NCI-H82 treated with DMSO at 0.1 percent for 48 hours (cell line): ENCODE data around the gene FOXP3.
A peak's percentile ranks its signal among the peaks of the same experiment; 100 is the strongest.
"Not testable (repeated sequence)": the region's sequence is repeated elsewhere in the genome, so short reads cannot be mapped to it uniquely, and the experiment has no call there.

Experiments
- DNase-seq: peaks from one replicate; lab custom pipeline; 2025; ENCODE audit not compliant: unreplicated experiment; lab: John Stamatoyannopoulos, UW

The FOXP3 gene, protein sequence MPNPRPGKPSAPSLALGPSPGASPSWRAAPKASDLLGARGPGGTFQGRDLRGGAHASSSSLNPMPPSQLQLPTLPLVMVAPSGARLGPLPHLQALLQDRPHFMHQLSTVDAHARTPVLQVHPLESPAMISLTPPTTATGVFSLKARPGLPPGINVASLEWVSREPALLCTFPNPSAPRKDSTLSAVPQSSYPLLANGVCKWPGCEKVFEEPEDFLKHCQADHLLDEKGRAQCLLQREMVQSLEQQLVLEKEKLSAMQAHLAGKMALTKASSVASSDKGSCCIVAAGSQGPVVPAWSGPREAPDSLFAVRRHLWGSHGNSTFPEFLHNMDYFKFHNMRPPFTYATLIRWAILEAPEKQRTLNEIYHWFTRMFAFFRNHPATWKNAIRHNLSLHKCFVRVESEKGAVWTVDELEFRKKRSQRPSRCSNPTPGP

DNA sequence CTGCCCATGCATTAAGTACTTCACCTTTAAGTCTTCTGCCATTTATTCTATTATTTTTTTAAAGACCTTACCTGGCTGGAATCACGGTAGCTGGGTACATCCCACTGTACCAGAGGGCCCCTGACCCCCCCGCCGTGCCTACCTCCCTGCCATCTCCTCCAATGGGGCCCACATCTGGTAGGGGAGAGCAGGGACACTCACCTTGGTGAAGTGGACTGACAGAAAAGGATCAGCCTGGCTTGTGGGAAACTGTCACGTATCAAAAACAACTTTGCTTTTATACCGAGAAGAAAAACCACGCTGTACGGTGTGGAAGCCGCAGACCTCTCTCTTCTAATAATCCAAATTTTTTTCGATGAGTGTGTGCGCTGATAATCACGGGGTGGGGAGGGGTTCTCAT is at the start of gene FOXP3:
TSS of gene FOXP3 (minus strand) at position 251 of the 400 bp plus-strand sequence. CDS start 6,205 bp downstream, outside the sequence.
- no peak for DNase-seq

GRCh38 chrX:49312176-49312575 is 47.7 kb upstream of the FOXP3 start:
- DNase-seq = no peak

- no peak for DNase-seq
These were observed 45.9 kb upstream of the FOXP3 start for GRCh38 chrX:49310371-49310770.

DNA sequence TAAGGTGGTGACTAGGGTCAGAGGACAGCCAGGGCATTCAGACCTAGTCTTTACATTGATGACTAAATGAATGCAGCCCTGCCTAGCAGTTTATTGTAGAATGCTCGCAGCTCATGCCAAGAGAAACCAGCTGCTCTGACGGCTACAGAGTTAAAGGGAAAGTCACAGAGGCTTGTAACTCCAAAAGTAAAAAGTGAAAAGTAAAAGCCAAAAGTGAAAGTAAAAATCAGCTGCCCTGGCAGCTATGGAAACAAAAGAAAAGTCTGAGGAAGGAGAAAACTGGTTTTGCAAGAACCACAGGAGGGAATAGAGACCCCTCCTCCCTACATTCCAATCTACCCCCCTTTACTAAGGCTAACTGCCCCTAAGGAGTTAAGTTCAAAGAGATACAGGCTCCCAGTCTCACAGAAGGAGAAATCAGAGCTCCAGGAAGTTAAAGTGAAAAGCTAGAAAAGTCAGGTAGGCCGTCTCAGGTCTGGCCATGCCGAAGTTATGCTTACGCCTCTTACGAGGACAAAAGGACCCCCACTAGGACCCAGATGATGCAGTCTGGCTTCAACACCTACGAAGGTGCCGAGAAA is 45.0 kb upstream of the FOXP3 start:
- no peak for DNase-seq

DNA sequence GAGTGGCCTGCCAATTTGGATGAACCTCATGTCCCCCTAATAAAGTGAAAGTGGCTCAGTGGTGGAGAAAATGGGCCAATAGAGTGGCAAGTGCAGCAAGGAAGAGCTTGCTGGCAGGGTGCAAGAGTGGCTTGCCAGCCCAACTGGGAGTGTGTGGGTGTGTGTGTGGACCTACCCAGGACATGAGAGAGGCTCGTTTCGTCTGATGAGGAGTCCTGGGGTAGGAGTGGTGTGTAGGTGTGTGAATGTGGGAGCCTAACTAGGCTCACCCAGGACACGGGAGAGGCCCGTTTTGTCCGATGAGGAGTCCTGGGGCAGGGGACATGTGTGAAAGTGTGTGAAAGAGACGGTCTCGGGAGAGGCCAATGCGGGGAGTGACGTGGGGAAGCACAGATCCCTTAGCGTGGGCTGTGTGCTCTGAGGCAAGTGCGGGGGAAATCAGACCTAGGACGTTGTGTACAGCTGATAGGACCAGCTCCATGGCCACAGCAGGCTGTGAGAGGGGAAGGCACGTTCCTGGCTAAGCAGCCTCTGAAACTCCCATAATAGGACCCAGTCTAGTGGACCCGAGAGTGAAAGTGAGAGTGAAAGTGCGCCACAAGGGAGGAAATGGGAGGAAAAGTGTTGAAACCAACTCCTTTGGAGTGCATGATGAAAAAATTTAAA is 44.2 kb upstream of the FOXP3 start:
- no peak for DNase-seq

DNA sequence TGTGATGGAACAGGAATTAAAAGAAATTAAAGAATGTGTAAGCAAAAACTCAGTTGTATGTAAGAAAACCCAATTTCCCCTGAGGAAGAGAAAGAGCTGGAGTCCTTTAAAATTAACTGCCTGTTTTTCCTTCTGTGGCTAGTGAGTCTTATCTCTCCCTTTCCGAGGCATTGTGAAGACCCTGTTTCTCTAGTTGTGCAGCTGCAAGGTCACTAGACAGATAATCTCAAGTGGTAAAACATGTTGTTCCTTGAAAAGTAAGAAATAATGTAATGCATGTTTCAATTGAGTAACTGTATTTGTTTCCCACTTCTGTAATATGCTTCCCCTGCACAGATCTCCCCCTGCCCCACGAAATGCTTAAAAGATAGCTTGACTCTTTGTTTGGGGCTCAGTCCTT is 43.3 kb upstream of the FOXP3 start:
- DNase-seq = not testable (repeated sequence)

DNA sequence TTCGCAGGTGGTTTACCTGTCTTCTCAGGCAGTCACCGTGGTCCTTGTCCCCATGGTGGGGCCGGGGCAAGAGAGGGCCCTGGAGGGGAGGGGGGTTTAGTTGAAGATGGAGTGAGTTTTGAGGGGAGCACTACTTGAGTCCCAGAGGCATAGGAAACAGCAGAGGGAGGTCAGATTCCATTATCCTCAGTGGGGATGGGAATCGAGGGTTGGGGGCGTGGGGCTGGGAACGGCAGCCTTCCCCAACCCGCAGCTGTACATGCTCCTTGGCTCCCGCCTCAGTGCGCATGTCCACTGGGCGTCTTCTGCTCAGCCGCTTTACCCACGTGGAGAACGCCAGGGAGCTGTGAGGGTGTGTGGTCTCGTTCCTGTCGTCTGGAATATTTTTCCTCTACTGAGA is 38.8 kb upstream of the FOXP3 start, which contains the start of gene GAGE10:
TSS of gene GAGE10 (plus strand) at position 301 of the 400 bp plus-strand sequence. CDS start 1,214 bp downstream, outside the sequence.
- no peak for DNase-seq

GRCh38 chrX:49300703-49301102 is 36.2 kb upstream of the FOXP3 start:
- DNase-seq = no peak

GRCh38 chrX:49299293-49299692 is 34.8 kb upstream of the FOXP3 start:
- DNase-seq = not testable (repeated sequence)

GRCh38 chrX:49292400-49293362 is 28.2 kb upstream of the FOXP3 start:
- no peak for DNase-seq

DNA sequence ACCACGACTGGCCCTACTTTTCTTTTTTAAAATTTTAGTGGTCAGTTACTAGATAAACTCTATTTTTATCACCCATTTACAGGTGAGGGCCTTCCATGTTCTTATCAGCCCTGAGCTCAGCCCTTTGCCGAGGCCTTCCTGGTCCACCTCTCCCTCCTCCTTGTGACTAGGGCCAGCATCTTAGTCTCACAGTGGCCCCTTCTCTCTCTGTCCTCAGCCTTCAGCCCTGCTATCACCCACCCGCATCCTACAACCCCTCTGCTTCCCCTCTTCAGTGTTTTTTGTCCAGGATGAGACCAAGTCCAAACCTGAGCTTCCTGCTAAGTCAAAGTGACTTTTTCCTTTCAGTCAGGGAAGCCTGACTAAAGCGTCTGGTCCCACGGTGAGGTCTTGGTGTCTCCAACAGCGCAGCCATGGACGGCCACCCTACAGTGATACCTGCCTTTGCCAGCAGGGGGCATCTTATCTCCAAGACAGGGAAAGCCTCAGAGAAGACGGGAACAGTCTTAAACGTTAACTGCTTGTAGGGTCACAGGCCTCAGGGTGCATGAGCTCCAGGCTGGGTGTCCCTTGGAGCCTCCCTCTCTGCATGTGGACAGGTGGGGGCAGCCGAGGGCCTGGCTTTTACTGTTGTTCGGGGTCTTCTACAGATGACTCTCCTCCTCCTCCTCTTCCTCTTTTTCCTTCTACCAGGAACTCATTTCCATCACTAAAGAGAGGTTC is 27.3 kb upstream of the FOXP3 start:
- DNase-seq = peak; percentile 26

- no peak for DNase-seq
These were observed 25.7 kb upstream of the FOXP3 start for GRCh38 chrX:49290215-49290614.

- DNase-seq = no peak
These were observed 23.2 kb upstream of the FOXP3 start for GRCh38 chrX:49287665-49288064.

DNA sequence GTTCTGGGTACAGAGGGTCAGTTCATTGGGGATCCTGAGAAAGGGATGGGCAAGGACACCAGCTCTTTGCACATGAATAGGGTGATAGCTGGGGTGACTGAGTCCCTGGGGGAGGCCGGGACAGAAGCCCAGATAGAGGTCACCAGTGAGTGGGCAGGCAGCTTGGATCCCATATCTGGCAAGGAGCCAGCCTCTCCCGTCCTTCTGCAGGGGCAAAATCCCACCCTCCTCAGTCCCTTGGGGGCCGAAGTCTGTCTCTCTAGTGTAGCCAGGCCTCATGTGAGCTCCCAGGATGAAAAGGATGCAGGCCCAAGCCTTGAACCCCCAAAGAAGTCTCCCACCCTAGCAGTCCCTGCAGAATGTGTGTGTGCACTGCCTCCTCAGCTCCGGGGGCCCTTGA is 22.1 kb upstream of the FOXP3 start:
- DNase-seq = no peak

DNA sequence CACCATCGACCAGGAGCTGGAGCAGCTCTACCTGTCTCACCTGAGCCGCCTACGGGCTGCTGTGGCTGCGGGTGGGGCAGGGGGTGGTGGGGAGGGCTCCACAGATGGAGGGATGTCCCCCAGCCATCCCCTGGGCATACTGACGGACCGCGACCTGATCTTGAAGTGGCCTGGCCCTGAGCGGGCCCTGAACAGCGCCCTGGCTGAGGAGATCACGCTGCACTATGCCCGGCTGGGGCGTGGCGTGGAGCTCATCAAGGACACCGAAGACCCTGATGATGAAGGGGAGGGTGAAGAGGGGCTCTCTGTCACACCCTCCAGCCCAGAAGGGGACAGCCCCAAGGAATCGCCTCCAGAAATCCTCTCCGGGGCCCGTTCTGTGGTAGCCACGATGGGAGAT is 21.6 kb upstream of the FOXP3 start:
- no peak for DNase-seq

DNA sequence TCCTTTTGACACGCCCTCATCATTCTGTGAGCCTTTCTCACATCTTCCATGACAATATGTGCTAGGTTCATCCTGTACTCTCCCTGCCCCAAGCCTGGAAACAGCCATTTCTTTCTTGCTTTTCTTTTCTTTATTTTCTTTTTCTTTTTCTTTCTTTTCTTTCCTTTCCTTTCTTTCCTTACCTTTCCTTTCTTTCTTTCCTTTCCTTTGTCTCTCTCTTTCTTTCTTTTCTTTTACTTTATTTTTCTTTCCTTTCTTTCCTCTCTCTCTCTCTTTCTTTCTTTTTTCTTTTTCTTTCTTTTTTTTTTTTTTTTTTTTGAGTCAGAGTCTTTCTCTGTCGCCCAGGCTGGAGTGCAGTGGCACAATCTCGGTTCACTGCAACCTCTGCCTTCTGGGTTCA is 19.7 kb upstream of the FOXP3 start:
- no peak for DNase-seq

DNA sequence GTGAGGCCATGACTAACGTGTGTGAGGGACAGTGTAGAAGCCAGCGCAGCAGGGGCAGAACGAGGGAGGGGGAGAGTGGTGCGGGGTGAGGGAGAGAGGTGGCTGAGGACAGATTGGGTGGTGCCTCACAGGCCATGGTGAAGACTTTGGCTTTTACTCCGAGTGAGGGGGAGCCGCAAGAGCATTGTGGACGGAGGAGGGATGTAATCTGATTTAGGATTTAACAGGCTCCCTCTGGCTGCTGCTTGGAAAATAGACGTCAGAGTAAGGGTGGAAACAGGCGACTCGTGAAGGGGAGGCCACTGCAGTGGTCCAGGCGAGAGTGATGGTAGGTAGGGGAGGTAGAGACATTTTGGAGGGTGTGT is 18.1 kb upstream of the FOXP3 start:
- DNase-seq = peak; percentile 82

GRCh38 chrX:49278081-49278480 is 13.6 kb upstream of the FOXP3 start:
- DNase-seq = no peak

DNA sequence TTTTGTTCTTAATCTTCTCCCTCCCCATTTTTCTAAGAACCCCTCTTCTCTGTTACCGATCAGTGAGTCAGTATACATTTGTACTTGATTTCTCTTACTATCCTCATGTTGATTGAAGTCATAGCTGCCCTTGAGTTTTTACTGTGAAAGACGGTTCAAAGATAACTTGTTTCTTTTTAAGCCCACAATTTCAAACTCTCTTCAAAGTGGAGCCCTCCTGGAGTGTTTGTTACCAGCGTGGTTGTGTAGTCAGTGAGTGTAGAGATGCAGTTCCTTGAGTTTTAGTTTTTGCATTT is 13.0 kb upstream of the FOXP3 start:
- DNase-seq = no peak
